Ishikawa (cell line): Measurements from ENCODE around the gene PCDHGA8.
A peak's percentile ranks its signal among the peaks of the same experiment; 100 is the strongest.

Experiments used
- CEBPB ChIP-seq: IDR thresholded peaks from 2 replicates; pipeline ENCODE4 v1.6.1; 2012
- CREB1 ChIP-seq: IDR thresholded peaks from 2 replicates; pipeline ENCODE4 v1.6.1; 2012; ENCODE audit warnings: low read depth
- EGR1 ChIP-seq: IDR thresholded peaks from 2 replicates; pipeline ENCODE4 v1.6.1; 2012
- EP300 ChIP-seq: IDR thresholded peaks from 2 replicates; pipeline ENCODE4 v1.6.1; 2012; ENCODE audit warnings: borderline replicate concordance
- FOXM1 ChIP-seq: IDR thresholded peaks from 2 replicates; pipeline ENCODE4 v1.6.1; 2012; ENCODE audit warnings: low read depth, borderline replicate concordance
- MAX ChIP-seq: IDR thresholded peaks from 2 replicates; pipeline ENCODE4 v1.6.1; 2012
- NFIC ChIP-seq: IDR thresholded peaks from 2 replicates; pipeline ENCODE4 v1.6.1; 2012
- RAD21 ChIP-seq: IDR thresholded peaks from 2 replicates; pipeline ENCODE4 v1.6.1; 2012; ENCODE audit warnings: low read depth
- REST ChIP-seq: IDR thresholded peaks from 2 replicates; pipeline ENCODE4 v1.6.1; 2012; ENCODE audit warnings: low read depth, mild to moderate bottlenecking
- TAF1 ChIP-seq: IDR thresholded peaks from 2 replicates; pipeline ENCODE4 v1.6.1; 2012; ENCODE audit warnings: low read depth, mild to moderate bottlenecking
- TCF12 ChIP-seq: IDR thresholded peaks from 2 replicates; pipeline ENCODE4 v1.6.1; 2012; ENCODE audit warnings: low read depth
- TEAD4 ChIP-seq: IDR thresholded peaks from 2 replicates; pipeline ENCODE4 v1.6.1; 2012
- USF1 ChIP-seq: IDR thresholded peaks from 2 replicates; pipeline ENCODE4 v1.6.1; 2012
- YY1 ChIP-seq: IDR thresholded peaks from 2 replicates; pipeline ENCODE4 v1.6.1; 2012; ENCODE audit warnings: low read depth
- ZBTB7A ChIP-seq: IDR thresholded peaks from 2 replicates; pipeline ENCODE4 v1.6.1; 2012; ENCODE audit warnings: low read depth

Gene PCDHGA8

GRCh38 chr5:141363952-141364660 lies 28.3 kb upstream of the PCDHGA8 start, which contains the start of gene PCDHGA5:
Gene PCDHGA5, plus strand, starts transcription at chr5:141364162. Its CDS starts 169 bp downstream, at chr5:141364331.
- TF ChIP-seq CEBPB: no peak
- TF ChIP-seq TCF12: no peak
- TF ChIP-seq RAD21: no peak
- no peak for TF ChIP-seq TEAD4
- no peak for TF ChIP-seq EGR1
- TF ChIP-seq CREB1: no peak
- no peak for TF ChIP-seq NFIC
- no peak for TF ChIP-seq YY1
- TF ChIP-seq EP300: no peak
- no peak for TF ChIP-seq REST

- TF ChIP-seq EP300 (no peak), EGR1 (no peak), ZBTB7A (no peak), RAD21 (no peak), YY1 (no peak), REST (no peak), CREB1 (no peak), CEBPB (no peak), NFIC (no peak), TCF12 (no peak), MAX (no peak), FOXM1 (no peak), TAF1 (no peak), USF1 (no peak), TEAD4 (no peak)
Measured at GRCh38 chr5:141366016-141366896, 26.2 kb upstream of the PCDHGA8 start.

GRCh38 chr5:141369994-141370848 lies 22.2 kb upstream of the PCDHGA8 start, which contains the start of gene PCDHGB3:
Gene PCDHGB3, plus strand, starts transcription at chr5:141370242. Its CDS starts 153 bp downstream, at chr5:141370395.
- TF ChIP-seq RAD21: peak; percentile 22; the same call in 1 of the 2 replicates
- no peak for TF ChIP-seq FOXM1
- no peak for TF ChIP-seq EP300

GRCh38 chr5:141371572-141372475 lies 20.6 kb upstream of the PCDHGA8 start:
- no peak for TF ChIP-seq REST
- TF ChIP-seq CREB1: no peak
- no peak for TF ChIP-seq NFIC
- no peak for TF ChIP-seq FOXM1
- TF ChIP-seq TEAD4: no peak
- no peak for TF ChIP-seq EGR1
- TF ChIP-seq TCF12: no peak
- TF ChIP-seq MAX: no peak
- TF ChIP-seq CEBPB: no peak
- TF ChIP-seq USF1: no peak
- TF ChIP-seq YY1: no peak
- no peak for TF ChIP-seq ZBTB7A
- no peak for TF ChIP-seq RAD21
- no peak for TF ChIP-seq EP300
